IMR-90 (cell line): ENCODE results near the gene PHF11. TPM values are rescaled to one million over a fixed set of nuclear protein-coding genes. Genes with fewer than 3 reads are reported as not detected.

Experiments
- ATAC-seq: fragments of 200-7000 bp; cut with Tn5 transposase; 2 replicates; pipeline ENCODE4 v1.9.1; 2020; ENCODE audit warnings: low read depth, mild to moderate bottlenecking, moderate library complexity
- BruUV-seq: library from RNA; stranded (reverse); fragments of 400-500 nt; replicated peaks from 2 replicates; lab custom pipeline; 2021; lab: Mats Ljungman, UMichigan
- CTCF ChIA-PET: fragments of 300-600 bp; formaldehyde crosslinking; extraction: SDS; loops from one replicate; lab custom pipeline; 2021; ENCODE audit warnings: antibody characterized with exemption; lab: Yijun Ruan, JAX
- POLR2A ChIA-PET: fragments of 300-600 bp; sonication (Branson Sonifier 250); formaldehyde crosslinking; loops from one replicate; lab custom pipeline; 2022; ENCODE audit warnings: antibody characterized with exemption; ENCODE audit not compliant: unreplicated experiment; lab: Charles Lee
- DNase-seq: peaks from one replicate; pipeline ENCODE4 v3.0.0; 2013
- H2AFZ ChIP-seq: replicated peaks from 2 replicates; pipeline ENCODE3; 2013; ENCODE audit warnings: low read length, mild to moderate bottlenecking; ENCODE audit not compliant: poor library complexity
- H2AK5ac ChIP-seq: 2 replicates; pipeline ENCODE4 v1.6.1; 2013; ENCODE audit warnings: low read depth, low read length, inconsistent platforms
- H2AK9ac ChIP-seq: replicated peaks from 2 replicates; pipeline ENCODE3; 2013; ENCODE audit warnings: mild to moderate bottlenecking, low read depth, low read length, moderate library complexity; ENCODE audit not compliant: poor library complexity
- H2BK120ac ChIP-seq: 2 replicates; pipeline ENCODE4 v1.6.1; 2013; ENCODE audit warnings: low read depth, low read length, inconsistent platforms
- H2BK15ac ChIP-seq: 3 replicates; pipeline ENCODE4 v1.6.1; 2013; ENCODE audit warnings: low read depth, low read length, inconsistent platforms
- H2BK20ac ChIP-seq: 2 replicates; pipeline ENCODE4 v1.6.1; 2013; ENCODE audit warnings: low read depth, mild to moderate bottlenecking, inconsistent platforms, low read length, moderate library complexity
- H2BK5ac ChIP-seq: 2 replicates; pipeline ENCODE4 v1.6.1; 2013; ENCODE audit warnings: mild to moderate bottlenecking, low read depth, low read length, inconsistent platforms; ENCODE audit not compliant: poor library complexity, severe bottlenecking
- H3K14ac ChIP-seq: replicated peaks from 2 replicates; pipeline ENCODE4 v1.6.1; 2013; ENCODE audit warnings: low read depth, low read length, inconsistent platforms
- H3K18ac ChIP-seq: 2 replicates; pipeline ENCODE4 v1.6.1; 2013; ENCODE audit warnings: low read depth, low read length, control low read depth
- H3K23ac ChIP-seq: 2 replicates; pipeline ENCODE4 v1.6.1; 2013; ENCODE audit warnings: low read depth, low read length, inconsistent platforms
- H3K27ac ChIP-seq: 2 replicates; pipeline ENCODE4 v1.5.1; 2013; ENCODE audit warnings: mild to moderate bottlenecking, control low read depth, low read length; ENCODE audit not compliant: insufficient read depth
- H3K27me3 ChIP-seq: 2 replicates; pipeline ENCODE4 v1.6.1; 2013; ENCODE audit warnings: low read length; ENCODE audit not compliant: control insufficient read depth, insufficient read depth
- H3K36me3 ChIP-seq: 2 replicates; pipeline ENCODE4 v1.6.1; 2013; ENCODE audit warnings: low read length, mixed read lengths; ENCODE audit not compliant: control insufficient read depth, insufficient read depth
- H3K4ac ChIP-seq: 2 replicates; pipeline ENCODE4 v1.6.1; 2013; ENCODE audit warnings: low read depth, low read length, inconsistent platforms
- H3K4me1 ChIP-seq: 2 replicates; pipeline ENCODE4 v1.6.1; 2013; ENCODE audit warnings: low read length, mixed read lengths; ENCODE audit not compliant: control insufficient read depth, insufficient read depth
- H3K4me2 ChIP-seq: 2 replicates; pipeline ENCODE4 v1.6.1; 2013; ENCODE audit warnings: low read depth, mild to moderate bottlenecking, control low read depth, low read length, moderate library complexity
- H3K4me3 ChIP-seq: 2 replicates; pipeline ENCODE4 v1.5.1; 2013; ENCODE audit warnings: low read depth, mild to moderate bottlenecking, control low read depth, low read length, moderate library complexity; ENCODE audit not compliant: insufficient read depth
- H3K56ac ChIP-seq: 2 replicates; pipeline ENCODE4 v1.6.1; 2013; ENCODE audit warnings: low read length, inconsistent platforms; ENCODE audit not compliant: insufficient read depth; ENCODE audit errors: extremely low read depth
- H3K79me1 ChIP-seq, 2 experiments: 2 replicates each; pipeline ENCODE4 v1.6.1; 2013; ENCODE audit warnings: low read length in 2 of 2, inconsistent platforms in 1 of 2, low read depth in 1 of 2
- H3K9ac ChIP-seq: 2 replicates; pipeline ENCODE4 v1.6.1; 2013; ENCODE audit warnings: low read depth, low read length, control low read depth
- H3K9me1 ChIP-seq: 2 replicates; pipeline ENCODE4 v1.6.1; 2013; ENCODE audit warnings: low read length, inconsistent platforms; ENCODE audit not compliant: insufficient read depth
- H3K9me3 ChIP-seq: 2 replicates; pipeline ENCODE4 v1.6.1; 2013; ENCODE audit warnings: low read length; ENCODE audit not compliant: control insufficient read depth, insufficient read depth
- H4K20me1 ChIP-seq: 2 replicates; pipeline ENCODE4 v1.6.1; 2013; ENCODE audit warnings: low read length, inconsistent platforms; ENCODE audit not compliant: insufficient read depth
- H4K5ac ChIP-seq: 2 replicates; pipeline ENCODE4 v1.6.1; 2013; ENCODE audit warnings: mild to moderate bottlenecking, low read depth, low read length, control low read depth
- H4K8ac ChIP-seq, 2 experiments: 2 replicates each; pipeline ENCODE4 v1.6.1; 2013; ENCODE audit warnings: low read depth in 2 of 2, low read length in 2 of 2, control low read depth in 1 of 2, inconsistent platforms in 1 of 2
- H4K91ac ChIP-seq: 2 replicates; pipeline ENCODE4 v1.6.1; 2013; ENCODE audit warnings: low read depth, low read length, inconsistent platforms; ENCODE audit not compliant: insufficient read depth
- BHLHE40 ChIP-seq: fragments of 150-350 bp; IDR thresholded peaks from 2 replicates; pipeline ENCODE4 v1.6.1; 2016; ENCODE audit warnings: mild to moderate bottlenecking, low read depth, low read length
- FOS ChIP-seq: fragments of 150-350 bp; IDR thresholded peaks from 2 replicates; pipeline ENCODE4 v1.6.1; 2016; ENCODE audit warnings: low read depth, low read length
- WGBS, 2 experiments: methylation state at CpG; one replicate each; pipeline versions ENCODE4 v1.1.5 to v1.1.7; 2013; ENCODE audit warnings: missing lambda C conversion rate in 2 of 2; ENCODE audit not compliant: insufficient read length in 1 of 2; ENCODE audit errors: extremely low coverage in 2 of 2; 5-methylcytosine and 5-hydroxymethylcytosine counted together
- dilution Hi-C: fragments of 300-500 bp; cut with HindIII; formaldehyde crosslinking; loops from one replicate; pipeline ENCODE4 v1.14.3; 2018; ENCODE audit warnings: low sequenced_read_pairs; ENCODE audit not compliant: unreplicated experiment
- in situ Hi-C: fragments of 300-500 bp; cut with MboI; formaldehyde crosslinking; loops from 3 replicates; pipeline ENCODE4 v1.14.3; 2019; ENCODE audit warnings: low sequenced_read_pairs, inconsistent platforms, mixed read lengths
- intact Hi-C: fragments of 100-400 bp; cut with micrococcal nuclease; formaldehyde crosslinking; loops from 2 replicates; pipeline ENCODE4 v1.10.0; 2022
- polyA plus RNA-seq, 3 experiments: library from polyadenylated mRNA; depleted of rRNA; stranded (reverse); fragments of >200 nt; gene quantifications; 2 replicates each; pipeline ENCODE4 v1.2.3, GENCODE V29; 2012; ENCODE audit warnings: low replicate concordance in 1 of 3
- total RNA-seq: library from RNA; depleted of rRNA; stranded (reverse); fragments of >200 nt; gene quantifications from 2 replicates; pipeline ENCODE4 v1.2.3, GENCODE V29; 2012

PHF11 gene
- total and polyA plus RNA-seq, 2 of the 4 experiments (the other 2 are of a cell fraction), result 3.9 to 15.4 TPM

DNA sequence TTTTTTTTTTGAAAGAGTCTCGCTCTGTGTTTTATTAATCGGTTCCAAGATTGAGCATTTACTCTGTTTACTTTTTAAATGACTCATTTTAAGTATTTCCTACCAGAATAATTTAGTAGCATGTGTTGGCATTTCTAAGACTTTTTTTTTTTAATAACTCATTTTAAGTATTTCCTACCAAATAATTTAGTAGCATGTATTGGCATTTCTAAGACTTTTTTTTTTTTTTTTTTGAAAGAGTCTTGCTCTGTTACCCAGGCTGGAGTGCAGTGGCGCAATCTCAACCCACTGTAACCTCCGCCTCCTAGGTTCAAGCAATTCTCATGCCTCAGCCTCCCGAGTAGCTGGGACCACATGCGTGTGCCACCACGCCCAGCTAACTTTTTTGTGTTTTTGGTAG, 38.5 kb upstream of the PHF11 start:
- Histone ChIP-seq H4K5ac (peak overlapping the region; percentile 66), H3K79me1 (peaks cover 16 to 38% of the 10 kb centered on the region in 2 experiments), H3K4me1 (peaks cover 14% of the 10 kb centered on the region), H4K91ac (peak overlapping the region; percentile 85), H3K23ac (no peak overlapping the region), H3K9me3 (peaks cover 3% of the 10 kb centered on the region; the same call in 1 of the 2 replicates), H3K14ac (no peak overlapping the region), H2BK5ac (peak overlapping the region; percentile 75), H2AK9ac (no peak overlapping the region), H3K27me3 (no peaks in the 10 kb centered on the region), H4K20me1 (no peaks in the 10 kb centered on the region), H3K4me2 (no peak overlapping the region), H3K9me1 (peaks cover 6% of the 10 kb centered on the region), H3K27ac (peak overlapping the region; percentile 81), H3K36me3 (peaks cover 9% of the 10 kb centered on the region), H3K9ac (no peak overlapping the region), H2AFZ (no peak overlapping the region), H2BK120ac (peak overlapping the region; percentile 84), H4K8ac (peak overlapping the region; percentile 82 to 90), H2AK5ac (peak overlapping the region; percentile 92), H3K18ac (peak overlapping the region; percentile 66), H2BK15ac (peak overlapping the region; percentile 93; the same call in 1 of the 3 replicates), H2BK20ac (peak overlapping the region; percentile 73; the same call in 1 of the 2 replicates), H3K4ac (peak overlapping the region; percentile 73), H3K4me3 (no peak overlapping the region), H3K56ac (no peak overlapping the region)
- POLR2A ChIA-PET, result no interaction called here
- BruUV-seq, result no TSS peak
- dilution Hi-C loops, result no loop called here
- DNase-seq (peak; percentile 63), ATAC-seq (peak; percentile 25; the same call in 1 of the 2 replicates)
- intact Hi-C loops, result no loop called here
- WGBS, 2 experiments, result no CpG with 5 or more reads among the region's 7 CpGs
- in situ Hi-C loops, result no loop called here
- peak; percentile 23; the same call in 1 of the 2 replicates for TF ChIP-seq FOS
- TF ChIP-seq BHLHE40, result no peak
- CTCF ChIA-PET, result no interaction called here
